ENCODE results near the gene KRTAP6-1.

Gene KRTAP6-1

GRCh38 chr21:30613836-30614235, at the start of gene KRTAP6-1:
TSS of gene KRTAP6-1 (minus strand) at chr21:30613930. CDS start at chr21:30613904, 26 bp downstream.
- no peak for DNase-seq

GRCh38 chr21:30652891-30653290, 39.2 kb upstream of the KRTAP6-1 start:
- no peak for DNase-seq

GRCh38 chr21:30646904-30647414, 33.2 kb upstream of the KRTAP6-1 start:
- DNase-seq = no peak

- DNase-seq = no peak
Observed at GRCh38 chr21:30642564-30642963, 28.8 kb upstream of the KRTAP6-1 start, which contains the start of gene KRTAP20-3. TSS of gene KRTAP20-3 (plus strand) at chr21:30642864.

GRCh38 chr21:30638686-30639085, 25.0 kb upstream of the KRTAP6-1 start:
- no peak for DNase-seq

- no peak for DNase-seq
Observed at GRCh38 chr21:30634906-30635305, 21.2 kb upstream of the KRTAP6-1 start, which contains the start of gene KRTAP20-2. TSS of gene KRTAP20-2 (plus strand) at chr21:30635206. CDS start at chr21:30635264, 58 bp downstream.

GRCh38 chr21:30629200-30629599, 15.5 kb upstream of the KRTAP6-1 start:
- no peak for DNase-seq

GRCh38 chr21:30628109-30628508, 14.4 kb upstream of the KRTAP6-1 start:
- no peak for DNase-seq

- DNase-seq = no peak
Observed at GRCh38 chr21:30625449-30626165, 11.9 kb upstream of the KRTAP6-1 start.

- no peak for DNase-seq
Observed at GRCh38 chr21:30623362-30623761, 9.6 kb upstream of the KRTAP6-1 start.

GRCh38 chr21:30620522-30620921, 6.8 kb upstream of the KRTAP6-1 start, which contains the start of gene KRTAP20-4:
TSS of gene KRTAP20-4 (plus strand) at chr21:30620627.
- DNase-seq = no peak

- DNase-seq = no peak
Observed at GRCh38 chr21:30620080-30620479, 6.3 kb upstream of the KRTAP6-1 start.

GRCh38 chr21:30616125-30616524, 2.4 kb upstream of the KRTAP6-1 start, which contains the start of gene KRTAP20-1:
TSS of gene KRTAP20-1 (plus strand) at chr21:30616425. CDS start at chr21:30616455, 30 bp downstream.
- no peak for DNase-seq

- no peak for DNase-seq
Observed at GRCh38 chr21:30615199-30615598, 1.5 kb upstream of the KRTAP6-1 start.

- no peak for DNase-seq
Observed at GRCh38 chr21:30612132-30612531, 1.6 kb downstream of the KRTAP6-1 start.

- no peak for DNase-seq
Observed at GRCh38 chr21:30605968-30606367, 7.8 kb downstream of the KRTAP6-1 start.

- DNase-seq = no peak
Observed at GRCh38 chr21:30600787-30601186, 12.9 kb downstream of the KRTAP6-1 start, which contains the start of gene KRTAP22-1. TSS of gene KRTAP22-1 (plus strand) at chr21:30601087.

GRCh38 chr21:30598802-30599201, 14.9 kb downstream of the KRTAP6-1 start, which contains the start of gene KRTAP6-2:
TSS of gene KRTAP6-2 (minus strand) at chr21:30598902. CDS start at chr21:30598874, 28 bp downstream.
- no peak for DNase-seq

GRCh38 chr21:30592140-30592539, 21.6 kb downstream of the KRTAP6-1 start, which contains the start of gene KRTAP6-3:
TSS of gene KRTAP6-3 (plus strand) at chr21:30592440. CDS start at chr21:30592446, 6 bp downstream.
- DNase-seq = no peak

GRCh38 chr21:30590297-30590696, 23.4 kb downstream of the KRTAP6-1 start, which contains the start of gene KRTAP22-2:
TSS of gene KRTAP22-2 (minus strand) at chr21:30590397.
- no peak for DNase-seq

GRCh38 chr21:30582870-30583269, 30.9 kb downstream of the KRTAP6-1 start:
- no peak for DNase-seq

GRCh38 chr21:30580132-30580531, 33.6 kb downstream of the KRTAP6-1 start:
- DNase-seq = no peak

GRCh38 chr21:30579346-30579745, 34.4 kb downstream of the KRTAP6-1 start:
- DNase-seq = no peak

GRCh38 chr21:30577766-30578165, 36.0 kb downstream of the KRTAP6-1 start:
- DNase-seq = no peak
